Upper lobe of left lung (tissue), 4 donors: ENCODE results near the gene RITA1.

Source experiments
- POLR2A ChIP-seq, 4 donors: fragments of 450-650 bp; IDR thresholded peaks; one replicate each; pipeline ENCODE4 v1.5.1; 2016 to 2017; ENCODE audit warnings: antibody characterized with exemption in 4 of 4, mild to moderate bottlenecking in 2 of 4
- POLR2AphosphoS5 ChIP-seq, 2 donors: sonication (generic); formaldehyde crosslinking; IDR thresholded peaks; one replicate each; pipeline ENCODE4 v1.5.1; 2017; ENCODE audit warnings: antibody characterized with exemption in 2 of 2
- TF ChIP-seq, protein P1 (sequence below), 6 experiments: fragments of 450-650 bp in 4 of 6; fragments of 200-600 bp in 2 of 6; sonication (generic) in 2 of 6; IDR thresholded peaks; one replicate each; pipeline ENCODE4 v1.5.1; 2016 to 2019; ENCODE audit warnings: antibody characterized with exemption in 6 of 6

DNA sequence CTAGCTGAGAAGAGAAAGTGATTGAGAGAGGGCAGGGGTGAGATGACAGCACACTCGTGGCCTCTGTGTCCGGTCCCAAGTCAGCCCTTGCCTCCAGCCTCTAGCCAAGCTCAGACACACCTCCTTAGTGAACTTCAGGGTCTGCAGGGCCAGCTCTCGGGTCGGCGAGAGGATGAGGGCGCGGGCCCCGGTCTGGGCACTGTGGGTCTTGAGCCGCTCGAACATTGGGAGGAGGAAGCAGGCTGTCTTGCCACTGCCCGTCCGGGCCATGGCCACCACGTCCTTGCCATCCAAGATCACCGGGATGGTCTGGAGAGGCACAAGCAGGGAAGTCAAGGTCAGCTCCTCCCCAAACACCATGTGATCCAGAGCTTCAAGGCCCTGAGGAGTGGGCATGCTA, 6.5 kb upstream of the RITA1 start:
- TF ChIP-seq POLR2A (IDR thresholded peaks at IDR 0.05) (no peak), POLR2AphosphoS5 (IDR thresholded peaks at IDR 0.05) (no peak)
- TF ChIP-seq, protein P1, sequence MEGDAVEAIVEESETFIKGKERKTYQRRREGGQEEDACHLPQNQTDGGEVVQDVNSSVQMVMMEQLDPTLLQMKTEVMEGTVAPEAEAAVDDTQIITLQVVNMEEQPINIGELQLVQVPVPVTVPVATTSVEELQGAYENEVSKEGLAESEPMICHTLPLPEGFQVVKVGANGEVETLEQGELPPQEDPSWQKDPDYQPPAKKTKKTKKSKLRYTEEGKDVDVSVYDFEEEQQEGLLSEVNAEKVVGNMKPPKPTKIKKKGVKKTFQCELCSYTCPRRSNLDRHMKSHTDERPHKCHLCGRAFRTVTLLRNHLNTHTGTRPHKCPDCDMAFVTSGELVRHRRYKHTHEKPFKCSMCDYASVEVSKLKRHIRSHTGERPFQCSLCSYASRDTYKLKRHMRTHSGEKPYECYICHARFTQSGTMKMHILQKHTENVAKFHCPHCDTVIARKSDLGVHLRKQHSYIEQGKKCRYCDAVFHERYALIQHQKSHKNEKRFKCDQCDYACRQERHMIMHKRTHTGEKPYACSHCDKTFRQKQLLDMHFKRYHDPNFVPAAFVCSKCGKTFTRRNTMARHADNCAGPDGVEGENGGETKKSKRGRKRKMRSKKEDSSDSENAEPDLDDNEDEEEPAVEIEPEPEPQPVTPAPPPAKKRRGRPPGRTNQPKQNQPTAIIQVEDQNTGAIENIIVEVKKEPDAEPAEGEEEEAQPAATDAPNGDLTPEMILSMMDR (IDR thresholded peaks at IDR 0.05): no peak
